GM19035 (cell line): Measurements from ENCODE around the gene UBE2E3.
"Not testable (repeated sequence)": the region's sequence is repeated elsewhere in the genome, so short reads cannot be mapped to it uniquely, and the experiment has no call there.

Experiments used
- ATAC-seq: cut with Tn5 transposase; IDR thresholded peaks from one replicate; pipeline ENCODE4 v1.9.1; 2021; ENCODE audit not compliant: unreplicated experiment

The UBE2E3 gene

DNA sequence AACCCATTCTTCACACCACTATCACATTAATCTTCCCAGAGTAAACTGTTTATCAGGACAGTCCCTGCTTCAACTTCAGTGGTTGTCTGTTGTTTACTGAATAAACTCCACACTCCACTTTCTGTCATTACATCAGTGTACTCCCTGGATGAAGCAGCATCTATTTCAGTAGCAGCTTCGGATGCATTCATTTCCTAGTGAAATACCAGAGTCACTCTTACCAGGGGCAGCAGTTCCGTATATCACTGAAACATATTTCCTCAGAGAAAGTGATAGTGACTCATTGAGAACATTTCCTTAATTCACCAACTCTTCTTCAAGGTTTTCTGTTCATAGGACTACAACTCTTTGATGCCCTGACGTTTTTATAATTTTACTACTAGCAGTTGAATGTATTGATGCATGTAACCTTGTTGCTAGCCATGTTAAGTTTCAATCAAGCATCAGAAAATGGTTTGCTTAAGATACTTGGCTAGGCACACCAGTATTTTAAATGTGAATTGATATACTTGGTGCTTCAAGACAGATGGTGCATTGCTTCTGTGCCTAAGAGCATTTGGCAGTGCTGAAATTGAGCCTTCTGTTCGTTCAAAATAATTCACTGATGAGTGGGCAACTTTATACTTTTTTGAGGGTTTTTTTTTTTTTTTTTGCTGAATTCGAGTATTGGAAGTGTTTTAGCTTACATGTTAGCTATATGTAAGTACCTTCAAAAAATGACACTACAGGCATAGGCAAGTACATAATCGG, 92.3 kb downstream of the UBE2E3 start:
- no peak for ATAC-seq

DNA sequence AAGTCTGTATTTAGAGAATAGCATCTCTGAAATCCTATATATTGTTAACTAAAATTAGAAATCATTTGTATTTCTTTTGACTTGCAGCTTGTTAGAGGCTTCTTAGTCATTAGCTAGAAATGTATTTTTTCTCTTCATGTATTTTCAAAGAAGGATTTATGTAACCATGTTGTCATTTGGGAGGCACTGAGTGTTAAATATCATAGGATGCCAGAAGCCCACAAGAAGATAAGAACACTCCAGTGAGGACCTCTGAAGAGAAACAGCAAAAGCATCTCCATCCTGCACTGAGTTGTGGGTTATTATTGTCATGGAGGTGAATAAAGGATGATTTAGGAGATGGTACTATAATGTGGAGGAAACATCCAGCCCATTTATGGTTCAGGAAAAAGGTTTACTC, 93.5 kb downstream of the UBE2E3 start:
- ATAC-seq, result no peak

DNA sequence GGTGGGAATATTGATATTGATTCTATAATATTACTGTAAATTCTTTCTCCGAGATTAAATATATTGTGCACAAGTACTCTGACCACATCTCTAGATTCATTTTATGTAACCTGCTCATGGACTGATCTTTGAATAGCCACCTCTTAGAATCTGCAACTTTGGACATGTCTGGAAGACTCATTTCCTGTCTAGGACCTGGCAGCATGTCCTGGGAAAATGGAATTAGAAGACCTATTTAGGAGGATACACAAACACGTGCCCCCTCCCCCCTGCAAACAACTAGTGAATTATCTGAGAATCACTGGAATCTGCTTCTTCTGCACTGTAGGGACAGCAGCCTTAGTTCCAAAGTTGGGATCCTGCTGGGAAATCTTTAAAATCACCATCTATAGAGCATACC, 94.1 kb downstream of the UBE2E3 start:
- no peak for ATAC-seq

DNA sequence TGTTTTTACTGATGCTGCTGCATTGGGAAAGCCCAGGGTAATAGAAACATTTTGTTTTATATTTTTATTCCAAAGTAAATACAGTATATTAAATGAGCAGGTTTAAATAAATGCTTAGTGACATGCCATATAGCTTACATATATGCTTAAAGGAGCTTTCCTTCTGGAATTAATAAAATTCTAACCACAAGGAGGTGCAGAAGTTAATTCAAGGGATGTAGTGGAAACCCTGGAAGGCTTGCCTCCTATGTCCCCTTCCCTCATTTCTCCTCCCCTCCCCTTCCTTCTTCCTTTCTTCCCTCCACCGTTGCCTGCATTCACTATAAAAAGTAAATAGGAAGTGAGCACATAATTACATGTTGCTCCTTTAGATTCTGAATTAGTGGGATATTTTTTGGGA, 96.3 kb downstream of the UBE2E3 start:
- ATAC-seq, result no peak

DNA sequence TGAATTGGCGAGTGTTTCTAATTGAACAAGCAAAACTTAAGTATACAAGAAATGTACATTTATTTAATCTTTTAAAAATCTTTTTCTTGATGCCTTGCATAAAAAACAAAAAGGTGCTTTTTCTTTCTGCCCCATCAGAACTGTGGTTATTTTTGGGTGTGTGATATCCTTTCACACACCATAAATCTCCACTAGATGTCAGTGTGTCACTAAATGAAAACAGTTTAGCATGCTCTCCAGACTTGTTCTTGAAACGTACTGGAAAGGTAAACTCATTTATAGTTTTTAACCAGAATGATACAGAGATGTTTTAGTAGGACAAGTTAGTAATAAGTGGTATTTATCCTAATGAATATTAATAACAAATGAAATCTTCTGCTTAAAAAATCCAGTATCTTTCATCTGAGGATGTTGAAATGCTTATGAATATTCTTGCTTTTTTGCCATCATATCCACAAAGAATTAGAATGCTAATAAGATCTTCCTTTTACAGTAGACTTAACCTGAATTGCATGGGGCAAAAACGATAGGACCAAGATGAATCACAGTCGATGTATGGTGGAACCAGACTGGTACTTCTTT, 96.8 kb downstream of the UBE2E3 start:
- ATAC-seq, result peak; percentile 85

DNA sequence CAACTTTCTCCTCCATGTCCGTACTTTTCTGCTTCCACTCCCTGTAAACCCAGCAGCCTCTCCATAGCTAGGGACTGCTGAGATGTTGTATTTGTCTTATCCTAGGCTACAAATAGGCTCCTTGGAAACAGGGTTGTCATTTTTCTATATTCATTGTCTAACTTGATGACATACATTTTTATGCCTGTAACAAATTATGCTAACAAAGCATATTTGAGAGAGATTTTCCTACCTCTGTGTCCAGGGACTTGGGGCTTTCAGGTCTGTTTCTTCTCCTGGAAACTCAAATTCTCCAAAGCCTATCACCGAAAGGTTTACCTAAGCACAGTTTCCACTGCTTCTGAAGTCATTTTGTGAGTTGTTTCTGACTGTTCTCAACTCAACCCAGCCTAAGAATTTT, 102.7 kb downstream of the UBE2E3 start:
- ATAC-seq, result no peak

DNA sequence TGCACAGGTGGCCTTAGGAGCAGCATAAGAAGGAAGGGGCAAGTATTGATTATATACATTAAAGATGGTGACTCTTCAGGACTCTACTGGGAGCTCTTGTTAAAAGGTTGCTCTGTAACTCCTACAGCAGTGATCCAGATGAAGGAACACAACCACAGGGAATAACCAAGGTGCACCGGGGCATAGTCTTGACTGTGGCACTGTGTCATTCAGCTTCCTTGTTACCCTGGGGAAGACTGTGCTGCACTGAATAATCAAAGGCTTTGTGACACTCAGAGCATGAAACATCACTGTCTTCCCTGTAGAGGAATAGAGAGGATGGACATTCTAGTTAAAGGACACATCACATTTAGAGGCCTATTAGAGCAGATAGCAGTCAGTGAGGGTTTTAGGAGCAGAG, 105.3 kb downstream of the UBE2E3 start:
- ATAC-seq, result no peak

DNA sequence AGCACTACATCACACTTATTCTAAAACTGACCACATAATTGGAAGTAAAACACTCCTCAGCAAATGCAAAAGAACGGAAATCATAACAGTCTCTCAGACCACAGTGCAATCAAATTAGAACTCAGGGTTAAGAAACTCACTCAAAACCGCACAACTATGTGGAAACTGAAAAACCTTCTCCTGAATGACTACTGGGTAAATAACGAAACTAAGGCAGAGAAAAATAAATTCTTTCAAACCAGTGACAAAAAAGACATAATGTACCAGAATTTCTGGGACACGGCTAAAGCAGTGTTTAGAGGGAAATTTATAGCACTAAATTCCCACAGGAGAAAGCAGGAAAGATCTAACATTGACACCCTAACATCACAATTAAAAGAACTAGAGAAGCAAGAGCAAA, 111.5 kb downstream of the UBE2E3 start:
- ATAC-seq, result not testable (repeated sequence)

DNA sequence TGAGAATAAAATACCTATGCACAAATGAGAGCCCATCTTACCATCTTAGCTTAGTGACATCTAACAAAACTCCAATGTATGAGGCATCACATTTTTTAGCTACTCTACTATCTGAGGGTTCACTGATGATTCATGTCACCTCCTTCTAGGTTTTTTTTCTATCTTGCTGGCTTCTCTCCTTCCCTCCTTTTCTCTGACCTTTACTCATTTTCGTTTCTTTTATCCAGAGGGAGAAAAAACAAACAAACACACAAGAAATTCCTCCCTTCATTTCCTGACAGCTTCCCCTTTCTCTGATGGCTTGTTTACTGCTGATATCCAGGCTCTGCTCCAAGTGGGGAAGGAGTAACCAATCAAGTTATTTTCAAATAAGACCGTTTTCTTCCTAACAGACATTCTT, 115.1 kb downstream of the UBE2E3 start:
- ATAC-seq, result no peak

DNA sequence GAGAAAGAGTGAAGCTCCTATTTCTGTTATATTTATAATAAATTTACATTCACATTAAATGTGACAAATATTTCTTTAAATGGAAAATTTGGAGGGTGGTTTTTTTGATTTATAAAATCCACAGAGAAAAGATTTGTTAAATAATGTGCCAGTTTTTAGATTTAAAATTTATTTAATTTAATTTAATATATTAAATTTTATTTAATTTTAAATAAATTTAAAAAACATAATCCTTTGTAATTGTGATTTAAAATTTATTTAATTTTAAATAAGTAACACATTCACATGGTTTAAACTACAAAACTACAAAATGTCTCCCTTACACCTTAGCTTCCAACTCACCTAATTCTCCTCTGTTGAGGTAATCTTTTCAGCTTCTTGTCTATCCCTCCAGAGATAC, 123.3 kb downstream of the UBE2E3 start:
- ATAC-seq, result no peak

DNA sequence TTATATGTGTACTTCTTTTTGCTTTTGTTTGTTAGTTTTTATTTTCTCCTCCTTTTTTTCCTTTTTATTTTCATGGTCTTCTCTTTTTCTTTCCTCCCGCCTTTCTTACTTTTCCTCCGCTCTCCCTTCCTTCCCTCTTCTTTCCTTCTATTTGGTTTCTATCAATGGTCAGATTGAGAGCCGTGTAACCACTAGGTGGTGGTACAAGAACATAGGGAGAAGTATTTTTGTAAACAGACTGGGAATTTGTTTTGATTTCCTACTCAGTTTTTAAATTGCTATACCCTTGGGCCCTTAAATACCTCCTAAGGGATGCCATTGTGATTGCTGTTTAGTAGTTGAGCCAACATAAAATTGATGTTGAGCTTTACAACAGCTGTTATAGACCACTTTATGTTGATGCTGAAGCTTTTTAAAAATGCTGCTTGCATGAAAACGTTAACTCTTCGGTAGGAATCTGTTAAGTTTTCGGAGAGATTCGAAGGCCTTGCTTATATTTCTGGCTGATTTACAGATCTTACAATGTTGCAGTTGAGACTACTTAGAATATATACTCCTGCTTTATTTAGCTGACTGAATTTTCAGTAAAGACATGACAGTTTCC, 124.2 kb downstream of the UBE2E3 start:
- ATAC-seq, result no peak

DNA sequence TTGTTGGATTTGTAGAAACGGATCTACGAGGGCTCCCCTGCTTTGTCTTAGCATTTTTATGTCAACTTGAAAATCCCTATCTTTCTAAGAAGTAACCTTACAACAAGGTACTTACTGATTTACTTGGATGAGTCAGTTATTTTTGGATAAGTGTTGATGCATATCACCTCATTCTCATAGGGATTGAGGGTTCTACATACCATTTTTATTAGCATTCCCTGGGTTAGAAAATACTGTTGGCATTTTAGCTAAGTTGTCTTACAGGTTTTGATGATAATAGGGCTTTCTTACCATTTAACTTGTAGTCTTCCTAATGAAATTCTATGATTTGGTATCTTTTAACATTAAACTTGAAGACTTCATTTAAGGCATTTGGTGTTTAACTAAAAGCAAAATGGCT, 125.2 kb downstream of the UBE2E3 start:
- no peak for ATAC-seq

DNA sequence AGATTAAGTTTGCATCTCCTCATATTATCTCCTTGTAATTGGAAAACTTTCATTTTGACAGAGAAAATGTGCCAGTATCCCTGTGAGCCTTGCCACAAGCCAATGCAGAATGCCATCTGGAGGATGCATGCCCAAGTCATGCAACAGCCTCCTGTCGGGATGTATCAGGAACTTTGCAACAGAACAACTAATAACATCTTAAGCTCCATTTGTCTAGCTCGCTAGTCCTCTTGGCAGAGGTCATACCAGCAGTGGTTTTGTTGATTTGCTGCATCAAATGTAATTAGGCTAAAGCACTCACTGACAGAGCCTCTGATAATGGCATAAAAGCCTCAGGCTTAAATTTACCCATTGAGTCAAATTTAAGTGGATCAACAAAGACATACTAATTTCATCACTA, 125.8 kb downstream of the UBE2E3 start:
- ATAC-seq, result no peak

DNA sequence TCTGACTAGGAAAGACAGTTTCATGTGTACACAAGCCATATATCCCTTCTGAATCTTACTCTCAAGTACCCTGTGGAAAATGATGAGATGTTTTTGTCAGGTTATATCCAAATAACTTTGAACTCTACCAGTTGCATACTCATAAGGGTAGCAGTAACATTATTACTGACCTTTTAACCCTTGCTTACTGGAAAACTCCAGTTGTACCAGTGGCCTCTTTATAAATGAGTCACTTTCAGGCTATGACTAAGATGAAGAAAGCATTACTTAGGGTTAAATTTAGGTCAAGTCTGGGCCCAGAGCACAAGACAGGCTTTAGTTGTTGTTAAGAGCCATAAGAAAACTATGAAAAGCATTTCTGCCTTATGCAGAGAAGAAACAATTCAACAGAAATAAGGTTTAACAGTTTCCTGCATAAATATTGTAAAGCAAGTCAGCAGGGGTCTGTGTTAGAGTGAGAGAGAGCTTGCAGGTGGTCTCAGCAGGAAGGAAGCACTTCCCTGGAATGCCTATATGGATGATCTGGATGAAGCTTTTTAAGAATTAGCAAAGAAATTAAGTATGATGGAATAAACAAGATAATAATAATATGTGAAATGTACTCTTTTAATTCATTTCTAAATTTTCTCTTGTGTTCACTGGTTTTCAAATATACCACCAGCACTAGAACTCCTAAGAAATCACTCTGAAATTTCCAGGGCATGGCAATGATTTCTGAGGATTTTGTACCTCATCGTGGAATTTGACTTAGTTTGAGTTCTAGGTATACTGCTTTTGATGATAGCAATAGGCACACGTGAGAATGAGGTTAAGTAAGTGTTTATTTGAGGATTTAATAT, 126.6 kb downstream of the UBE2E3 start:
- peak; percentile 98 for ATAC-seq

DNA sequence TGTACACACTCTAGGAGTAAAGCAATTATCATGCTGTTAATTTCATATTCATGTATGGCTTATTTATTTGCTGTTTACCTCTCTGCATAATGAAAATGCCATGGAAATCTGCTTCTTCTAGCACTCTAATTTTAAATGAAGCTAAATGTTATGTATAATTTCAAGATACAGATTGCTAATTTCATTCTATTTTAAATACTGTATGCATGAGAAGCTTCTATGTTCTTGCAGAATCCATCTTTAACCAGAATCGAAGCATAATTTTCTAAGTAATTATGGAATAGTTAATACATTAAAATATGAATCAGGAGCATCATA, 127.2 kb downstream of the UBE2E3 start:
- no peak for ATAC-seq

DNA sequence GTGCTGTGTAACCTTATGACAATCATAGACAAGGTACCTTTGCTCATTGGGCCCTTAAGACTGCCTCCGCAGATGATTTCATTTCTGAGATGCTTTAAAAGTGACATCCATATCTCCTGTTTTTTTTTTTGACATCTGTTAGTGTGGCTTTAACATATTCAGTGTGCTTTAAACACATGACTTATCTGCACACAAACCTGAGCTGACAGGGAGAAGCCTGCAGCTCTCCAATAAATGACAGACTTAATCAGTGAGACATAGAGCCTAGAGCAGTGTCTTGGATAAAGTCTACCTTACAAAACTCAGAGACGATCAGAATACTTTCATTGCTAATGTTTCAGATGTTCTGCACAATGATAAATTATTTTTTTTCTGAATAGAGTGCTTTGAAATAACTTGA, 130.7 kb downstream of the UBE2E3 start:
- ATAC-seq, result no peak

DNA sequence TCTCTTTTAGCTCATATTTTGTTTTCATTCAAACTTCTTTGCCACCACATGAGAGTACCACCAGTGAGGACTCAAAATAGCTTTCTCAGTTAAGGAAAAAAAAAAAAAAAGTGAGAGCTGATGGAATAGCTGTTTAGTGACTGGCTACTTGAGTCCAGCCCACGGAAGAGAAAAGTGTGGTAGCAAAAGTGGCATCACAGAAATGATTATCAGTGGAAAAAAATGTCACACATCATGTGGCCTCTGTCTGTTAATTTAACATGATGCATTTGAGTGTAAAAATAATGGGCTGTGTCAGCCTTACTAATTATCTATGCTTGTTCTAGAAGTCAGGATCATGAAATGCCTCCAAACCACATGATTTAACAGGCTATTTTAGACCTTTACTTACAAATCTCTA, 132.5 kb downstream of the UBE2E3 start:
- ATAC-seq, result no peak
